H1 (cell line): ENCODE measurements around the gene ERO1A. TPM values are rescaled to one million over a fixed set of nuclear protein-coding genes. Genes with fewer than 3 reads are reported as not detected.

Source experiments
- CTCF ChIA-PET: fragments of 300-600 bp; sonication (Branson Sonifier 250); formaldehyde crosslinking; loops from one replicate; lab custom pipeline; 2021; ENCODE audit not compliant: partially characterized antibody; lab: Charles Lee
- POLR2A ChIA-PET: fragments of 300-600 bp; sonication (Branson Sonifier 250); formaldehyde crosslinking; loops from one replicate; lab custom pipeline; 2021; ENCODE audit warnings: inconsistent platforms; ENCODE audit not compliant: partially characterized antibody; lab: Charles Lee
- DNase-seq, 2 experiments: peaks; one replicate each; pipeline versions ENCODE4 v3.0.0 to v3.0.0-alpha.2; 2010 to 2022; ENCODE audit warnings: low spot score in 2 of 2, low read depth in 1 of 2, mixed read lengths in 1 of 2
- FAIRE-seq: peaks from 2 replicates; lab custom pipeline; 2011; peaks lifted over from hg19 to GRCh38; lab: Jason Lieb, UNC
- H2AFZ ChIP-seq: 2 replicates; pipeline ENCODE4 v1.8.1; 2012; ENCODE audit warnings: low read length, inconsistent platforms
- H2AK5ac ChIP-seq: 2 replicates; pipeline ENCODE4 v1.6.1; 2013; ENCODE audit warnings: low read depth, low read length
- H2BK120ac ChIP-seq: replicated peaks from 2 replicates; pipeline ENCODE3; 2013; ENCODE audit warnings: low read depth, low read length, inconsistent platforms
- H2BK12ac ChIP-seq: 2 replicates; pipeline ENCODE4 v1.6.1; 2013; ENCODE audit warnings: low read depth, low read length
- H2BK15ac ChIP-seq: 2 replicates; pipeline ENCODE4 v1.6.1; 2013; ENCODE audit warnings: low read length
- H2BK20ac ChIP-seq: 2 replicates; pipeline ENCODE4 v1.6.1; 2013; ENCODE audit warnings: low read length
- H2BK5ac ChIP-seq: 2 replicates; pipeline ENCODE4 v1.6.1; 2013; ENCODE audit warnings: low read depth, low read length
- H3K14ac ChIP-seq: 2 replicates; pipeline ENCODE4 v1.6.1; 2013; ENCODE audit warnings: inconsistent platforms; ENCODE audit not compliant: insufficient read length
- H3K18ac ChIP-seq: 2 replicates; pipeline ENCODE4 v1.6.1; 2013; ENCODE audit warnings: low read length; ENCODE audit errors: extremely low read depth
- H3K23ac ChIP-seq: 2 replicates; pipeline ENCODE4 v1.6.1; 2013; ENCODE audit warnings: inconsistent platforms; ENCODE audit not compliant: insufficient read length
- H3K23me2 ChIP-seq: 2 replicates; pipeline ENCODE4 v1.6.1; 2013; ENCODE audit warnings: low read depth, low read length
- H3K27ac ChIP-seq: 2 replicates; pipeline ENCODE4 v1.6.1; 2011; ENCODE audit warnings: low read depth, low read length, inconsistent platforms
- H3K27me3 ChIP-seq, 4 experiments: replicated peaks in 1 of 4; 1 replicate in 1 of 4; 2 replicates in 3 of 4; pipeline versions ENCODE4 v1.6.1 to v1.8.1; 2011 to 2013; ENCODE audit warnings: low read length in 3 of 4, mild to moderate bottlenecking in 3 of 4, inconsistent platforms in 2 of 4, mixed read lengths in 2 of 4, moderate library complexity in 1 of 4; ENCODE audit not compliant: control insufficient read depth in 3 of 4, insufficient read depth in 3 of 4; ENCODE audit errors: extremely low read depth in 1 of 4
- H3K36me3 ChIP-seq, 4 experiments: 2 replicates each; pipeline versions ENCODE4 v1.6.1 to v1.8.1; 2011 to 2013; ENCODE audit warnings: mild to moderate bottlenecking in 4 of 4, low read length in 3 of 4, moderate library complexity in 2 of 4, control low read depth in 1 of 4, inconsistent platforms in 1 of 4; ENCODE audit not compliant: insufficient read depth in 4 of 4, control insufficient read depth in 2 of 4
- H3K4ac ChIP-seq: replicated peaks from 2 replicates; pipeline ENCODE3; 2013; ENCODE audit warnings: low read length, low read depth, mixed read lengths, inconsistent platforms; ENCODE audit not compliant: insufficient read length
- H3K4me1 ChIP-seq, 4 experiments: replicated peaks in 1 of 4; 1 replicate in 1 of 4; 2 replicates in 3 of 4; pipeline versions ENCODE4 v1.6.1 to v1.8.1; 2011 to 2013; ENCODE audit warnings: low read length in 3 of 4, inconsistent platforms in 2 of 4, mixed read lengths in 1 of 4; ENCODE audit not compliant: insufficient read depth in 4 of 4, control insufficient read depth in 3 of 4
- H3K4me2 ChIP-seq, 2 experiments: 2 replicates each; pipeline versions ENCODE4 v1.6.1 to v1.8.1; 2011 to 2013; ENCODE audit warnings: low read depth in 2 of 2, low read length in 2 of 2, control low read depth in 1 of 2, inconsistent platforms in 1 of 2, mild to moderate bottlenecking in 1 of 2; ENCODE audit not compliant: insufficient read depth in 1 of 2
- H3K4me3 ChIP-seq, 4 experiments: fragments of 200-600, 300-600 bp in 1 of 4; sonication (generic), shearing (Covaris generic), sonication (Bioruptor Twin) in 1 of 4; 2 replicates each; pipeline versions ENCODE4 v1.5.1 to v1.8.1; 2011 to 2016; ENCODE audit warnings: low read length in 4 of 4, low read depth in 3 of 4, control low read depth in 2 of 4, inconsistent platforms in 2 of 4, mild to moderate bottlenecking in 2 of 4, mixed read lengths in 1 of 4, moderate library complexity in 1 of 4; ENCODE audit not compliant: insufficient read depth in 2 of 4; ENCODE audit errors: extremely low read depth in 1 of 4
- H3K56ac ChIP-seq: replicated peaks from 2 replicates; pipeline ENCODE3; 2013; ENCODE audit warnings: low read depth, mild to moderate bottlenecking, mixed read lengths, low read length, inconsistent platforms; ENCODE audit not compliant: insufficient read length
- H3K79me1 ChIP-seq: 2 replicates; pipeline ENCODE4 v1.6.1; 2013; ENCODE audit warnings: low read depth, low read length, control low read depth
- H3K79me2 ChIP-seq, 2 experiments: 2 replicates each; pipeline versions ENCODE4 v1.6.1 to v1.8.1; 2012 to 2013; ENCODE audit warnings: low read length in 2 of 2, mild to moderate bottlenecking in 2 of 2, inconsistent platforms in 1 of 2; ENCODE audit not compliant: insufficient read depth in 2 of 2, control insufficient read depth in 1 of 2
- H3K9ac ChIP-seq, 4 experiments: replicated peaks in 1 of 4; 1 replicate in 1 of 4; 2 replicates in 3 of 4; pipeline versions ENCODE4 v1.6.1 to v1.8.1; 2011 to 2013; ENCODE audit warnings: low read depth in 3 of 4, low read length in 3 of 4, control low read depth in 2 of 4, mild to moderate bottlenecking in 2 of 4, moderate library complexity in 2 of 4, inconsistent platforms in 1 of 4; ENCODE audit errors: extremely low read depth in 1 of 4
- H3K9me3 ChIP-seq, 2 experiments: 2 replicates each; pipeline versions ENCODE4 v1.6.1 to v1.8.1; 2012 to 2013; ENCODE audit warnings: mild to moderate bottlenecking in 2 of 2, moderate library complexity in 2 of 2, control low read depth in 1 of 2, inconsistent platforms in 1 of 2, low read depth in 1 of 2, low read length in 1 of 2, mixed read lengths in 1 of 2; ENCODE audit not compliant: insufficient read depth in 2 of 2
- H4K20me1 ChIP-seq, 2 experiments: replicated peaks in 1 of 2; 2 replicates each; pipeline versions ENCODE3 to v1.8.1; 2011 to 2013; ENCODE audit warnings: inconsistent platforms in 2 of 2, low read length in 2 of 2, mild to moderate bottlenecking in 1 of 2; ENCODE audit not compliant: insufficient read depth in 2 of 2, control insufficient read depth in 1 of 2
- H4K5ac ChIP-seq: 2 replicates; pipeline ENCODE4 v1.6.1; 2013; ENCODE audit warnings: low read length, low read depth, mixed read lengths, inconsistent platforms; ENCODE audit not compliant: insufficient read length
- H4K8ac ChIP-seq: 2 replicates; pipeline ENCODE4 v1.8.0; 2013; ENCODE audit warnings: mild to moderate bottlenecking, moderate library complexity, low read length, inconsistent platforms; ENCODE audit not compliant: insufficient read depth; ENCODE audit errors: extremely low read depth
- H4K91ac ChIP-seq: replicated peaks from 2 replicates; pipeline ENCODE3; 2013; ENCODE audit warnings: low read length, mixed read lengths, inconsistent platforms; ENCODE audit not compliant: insufficient read length
- ASH2L ChIP-seq: fragments of 200-600, 300-600 bp; sonication (generic); IDR thresholded peaks from one replicate; pipeline ENCODE4 v1.7.1; 2017; ENCODE audit warnings: low read length
- ATF2 ChIP-seq: IDR thresholded peaks from 2 replicates; pipeline ENCODE4 v1.6.1; 2012; ENCODE audit warnings: low read length, inconsistent platforms
- BACH1 ChIP-seq: IDR thresholded peaks from 2 replicates; pipeline ENCODE4 v1.6.1; 2012; ENCODE audit warnings: low read length, improper control_type of control experiment
- BCL11A ChIP-seq, 2 experiments: IDR thresholded peaks; one replicate each; pipeline ENCODE4 v1.6.1; 2011; ENCODE audit warnings: low read depth in 2 of 2, low read length in 2 of 2, mild to moderate bottlenecking in 2 of 2
- CBX8 ChIP-seq: fragments of 300-800, 300-1000 bp; sonication (generic); IDR thresholded peaks from 2 replicates; pipeline ENCODE4 v1.7.1; 2016; ENCODE audit warnings: low read depth, low read length, borderline replicate concordance
- HDAC2 ChIP-seq, 2 experiments: fragments of 300-600 bp in 1 of 2; sonication (generic) in 1 of 2; IDR thresholded peaks; 2 replicates each; pipeline ENCODE4 v1.6.1; 2011 to 2012; ENCODE audit warnings: low read depth in 2 of 2, low read length in 2 of 2, mild to moderate bottlenecking in 2 of 2, moderate library complexity in 2 of 2, borderline replicate concordance in 1 of 2, inconsistent platforms in 1 of 2
- HDAC6 ChIP-seq: IDR thresholded peaks from one replicate; pipeline ENCODE4 v1.7.1; 2012; ENCODE audit warnings: low read depth, mild to moderate bottlenecking, inconsistent platforms, low read length, moderate library complexity
- NANOG ChIP-seq: IDR thresholded peaks from 2 replicates; pipeline ENCODE4 v1.6.1; 2011; ENCODE audit warnings: low read length, low read depth, mild to moderate bottlenecking, inconsistent platforms; ENCODE audit not compliant: insufficient read depth, poor library complexity, severe bottlenecking
- PHF8 ChIP-seq: fragments of 200-600 bp; sonication (generic); conservative IDR thresholded peaks from 2 replicates; pipeline ENCODE4 v1.7.1; 2012; ENCODE audit warnings: low read depth, mild to moderate bottlenecking, inconsistent platforms, low read length, moderate library complexity
- SAP30 ChIP-seq: fragments of 300-600 bp; sonication (generic); IDR thresholded peaks from 2 replicates; pipeline ENCODE4 v1.7.1; 2012; ENCODE audit warnings: low read length, moderate library complexity, mild to moderate bottlenecking, inconsistent platforms; ENCODE audit not compliant: insufficient read depth, insufficient replicate concordance
- SP2 ChIP-seq: IDR thresholded peaks from 2 replicates; pipeline ENCODE4 v1.6.1; 2012; ENCODE audit warnings: mild to moderate bottlenecking, low read length, inconsistent platforms
- TAF1 ChIP-seq: IDR thresholded peaks from 2 replicates; pipeline ENCODE4 v1.6.1; 2011; ENCODE audit warnings: mild to moderate bottlenecking, low read depth, low read length
- TAF7 ChIP-seq: optimal IDR thresholded peaks from 2 replicates; pipeline ENCODE3; 2011; ENCODE audit warnings: low read depth, mild to moderate bottlenecking, inconsistent platforms, low read length, moderate library complexity, borderline replicate concordance
- WGBS, 2 experiments: shearing (Covaris generic) in 1 of 2; methylation state at CpG; one replicate each; pipeline versions ENCODE4 v1.1.6 to v1.1.7; 2013 to 2015; ENCODE audit warnings: low lambda C conversion rate in 2 of 2, mixed read lengths in 2 of 2, inconsistent platforms in 1 of 2, low coverage in 1 of 2, missing lambda C conversion rate in 1 of 2; ENCODE audit not compliant: insufficient replicate concordance in 2 of 2, insufficient coverage in 1 of 2, insufficient read length in 1 of 2; ENCODE audit errors: extremely low coverage in 1 of 2, missing lambda C conversion rate in 1 of 2; 5-methylcytosine and 5-hydroxymethylcytosine counted together
- polyA plus RNA-seq, 7 experiments: library from polyadenylated mRNA; depleted of rRNA in 3 of 7; stranded (reverse) in 5 of 7; unstranded in 2 of 7; fragments of >200 nt in 5 of 7; fragments of 200-250 nt in 2 of 7; gene quantifications; 1 replicate in 5 of 7; 2 replicates in 1 of 7; 4 replicates in 1 of 7; pipeline versions ENCODE4 v1.2.1 to v1.2.3, GENCODE V29; 2011 to 2013; ENCODE audit warnings: missing spikeins in 2 of 7, mixed read lengths in 2 of 7
- total RNA-seq: library from RNA; stranded (reverse); fragmentation: NEBNext Ultra II Directional; extraction: Animal tissue kit (Norgen Biotek cat#: 25700); gene quantifications from 2 replicates; pipeline ENCODE4 v1.2.1, GENCODE V29; 2021

Gene ERO1A
- total and polyA plus RNA-seq, 2 of the 8 experiments (the other 6 are each of a cell fraction or from before 2014, with no cell fraction given) = 15.7 to 42.0 TPM

DNA sequence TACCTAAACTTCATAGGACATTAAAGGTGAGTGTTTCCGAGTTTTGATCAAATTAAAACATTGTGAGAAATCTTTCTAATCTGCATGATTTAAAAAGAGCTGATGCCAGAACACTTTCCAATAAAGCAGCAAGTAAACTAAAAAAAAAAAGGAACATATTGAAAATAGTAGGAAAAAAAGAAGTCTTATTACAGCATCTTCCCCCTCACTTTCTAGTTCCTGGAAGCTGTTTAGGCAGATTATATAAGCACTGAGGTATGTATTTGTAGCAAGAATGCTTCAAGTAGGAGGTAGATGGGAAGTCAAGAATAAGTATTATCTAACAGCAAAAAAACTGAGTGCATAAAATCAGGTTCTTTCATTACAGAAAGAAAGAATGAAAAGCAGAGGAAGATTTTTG is 45.8 kb downstream of the ERO1A start:
- H2BK12ac ChIP-seq = no peak overlapping the region
- H2BK120ac ChIP-seq = no peak overlapping the region
- no peak overlapping the region for H2BK5ac ChIP-seq
- H3K36me3 ChIP-seq = peaks cover 0 to 27% (median 6%) of the 10 kb centered on the region in 4 experiments; a peak in 3 of 8 replicates
- H2BK20ac ChIP-seq = no peak overlapping the region
- H4K8ac ChIP-seq = no peak overlapping the region
- no peak overlapping the region for H3K27ac ChIP-seq
- FAIRE-seq = no peak
- no peak overlapping the region for H2AFZ ChIP-seq
- no peak overlapping the region for H3K4ac ChIP-seq
- no peak overlapping the region for H2AK5ac ChIP-seq
- no peaks in the 10 kb centered on the region for H3K79me1 ChIP-seq
- no peaks in the 10 kb centered on the region for H3K9me3 ChIP-seq
- H3K27me3 ChIP-seq = no peaks in the 10 kb centered on the region
- H3K56ac ChIP-seq = no peak overlapping the region
- no peak overlapping the region for H3K18ac ChIP-seq
- ChIA-PET POLR2A (no interaction called here), CTCF (no interaction called here)
- no peaks in the 10 kb centered on the region for H3K4me1 ChIP-seq
- no peak overlapping the region for H3K4me3 ChIP-seq
- no peak overlapping the region for H3K4me2 ChIP-seq
- H3K23me2 ChIP-seq = no peaks in the 10 kb centered on the region; the same call in 1 of the 2 replicates
- no peaks in the 10 kb centered on the region for H4K20me1 ChIP-seq
- no peak overlapping the region for H3K23ac ChIP-seq
- no peak for DNase-seq
- no peak overlapping the region for H3K9ac ChIP-seq
- H3K79me2 ChIP-seq = no peaks in the 10 kb centered on the region
- H4K91ac ChIP-seq = no peak overlapping the region
- H2BK15ac ChIP-seq = no peak overlapping the region
- H4K5ac ChIP-seq = no peak overlapping the region
- 91% methylated on average over 1 of the region's 1 CpG; no CpG with 5 or more reads in 1 of the 2 experiments for WGBS, 2 experiments
- H3K14ac ChIP-seq = no peak overlapping the region
- TF ChIP-seq TAF7 (no peak), HDAC6 (no peak), NANOG (no peak), BCL11A (IDR thresholded peaks at IDR 0.05; ENCODE audit: low read depth in 2 of 2, low read length in 2 of 2) (no peak), PHF8 (no peak), SP2 (no peak), ATF2 (no peak), TAF1 (no peak), CBX8 (no peak), HDAC2 (IDR thresholded peaks at IDR 0.05; ENCODE audit: borderline replicate concordance in 1 of 2, low read depth in 2 of 2, low read length in 2 of 2) (no peak), SAP30 (no peak), BACH1 (no peak), ASH2L (no peak)
